Measurements from ENCODE around the gene RNU6-8. TPM values are rescaled to one million over a fixed set of nuclear protein-coding genes. Genes with fewer than 3 reads are reported as not detected.

The RNU6-8 gene
- total RNA-seq, 1 experiment from 2014 or later: not detected

DNA sequence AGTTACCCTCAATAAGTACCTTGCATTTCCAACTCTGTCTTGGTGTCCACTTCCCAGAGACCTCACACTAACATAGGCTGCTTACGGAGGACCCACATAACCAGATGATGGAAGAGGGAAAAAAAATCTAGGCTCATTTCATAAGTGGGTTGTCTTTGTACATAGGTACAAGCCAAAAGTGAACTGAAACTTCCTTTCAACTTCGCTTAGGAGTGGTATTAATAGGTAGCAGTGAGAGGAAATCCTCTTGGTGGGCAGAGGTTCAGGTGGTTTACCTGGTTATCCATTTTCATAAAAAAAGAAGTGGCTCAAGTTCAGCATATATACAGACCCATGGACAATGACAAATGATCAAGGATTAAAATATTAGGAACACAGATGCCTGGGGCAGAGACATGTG, 37.0 kb downstream of the RNU6-8 start:
- no peak for DNase-seq (ENCODE audit: extremely low read depth, low read depth)

Small RNAs within 50 kb of the gene (small RNA-seq; reads per million reads assigned to genes)
- gene RNU6-7 (1.1 to 42.1 reads per million in 2 experiments), gene RNU6-8 (0.06 to 0.18 reads per million in 2 experiments)

Other genes starting within 250 kb of the RNU6-8 start
- gene ARHGAP5, start 126.0 kb downstream of the RNU6-8 start, total RNA-seq (2014; rRNA removed; shearing (Covaris generic)): 63.7 and 68.6 TPM in 2 replicates
- gene RNU6-7, start 1.2 kb downstream of the RNU6-8 start, total RNA-seq (2014; rRNA removed; shearing (Covaris generic)): not detected in 2 replicates
- 0.92 and 2.7 TPM in 2 replicates for gene AKAP6, start 126.0 kb upstream of the RNU6-8 start, total RNA-seq (2014; rRNA removed; shearing (Covaris generic))

Measured in NCI-H460 (cell line).